GM18526 (cell line): ENCODE results near the gene GRIK4.

ENCODE experiments used
- POLR2A ChIP-seq: IDR thresholded peaks from 3 replicates; pipeline ENCODE4 v1.6.1; 2011; ENCODE audit not compliant: insufficient read length; ENCODE audit errors: extremely low read depth

Gene GRIK4

DNA sequence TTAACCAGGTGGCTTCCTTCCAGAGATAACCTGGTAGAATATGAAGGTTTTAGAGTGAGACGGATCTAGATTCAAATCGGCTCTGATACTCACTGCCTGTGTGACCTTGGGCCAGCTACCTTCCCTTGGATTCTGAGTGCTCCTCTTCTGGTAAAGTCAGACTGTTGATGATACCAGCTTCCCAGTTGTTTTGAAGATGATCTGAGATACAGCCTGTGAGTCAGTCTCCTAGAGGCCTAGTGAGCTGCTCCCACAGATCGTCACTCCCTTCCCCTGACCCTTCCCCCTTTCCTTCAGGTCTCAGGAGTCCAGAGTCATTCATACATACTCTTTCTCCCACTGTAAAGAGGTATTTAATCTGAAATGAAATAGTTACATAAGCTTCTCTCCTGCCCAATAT lies 207.8 kb downstream of the GRIK4 start:
- no peak for TF ChIP-seq POLR2A

DNA sequence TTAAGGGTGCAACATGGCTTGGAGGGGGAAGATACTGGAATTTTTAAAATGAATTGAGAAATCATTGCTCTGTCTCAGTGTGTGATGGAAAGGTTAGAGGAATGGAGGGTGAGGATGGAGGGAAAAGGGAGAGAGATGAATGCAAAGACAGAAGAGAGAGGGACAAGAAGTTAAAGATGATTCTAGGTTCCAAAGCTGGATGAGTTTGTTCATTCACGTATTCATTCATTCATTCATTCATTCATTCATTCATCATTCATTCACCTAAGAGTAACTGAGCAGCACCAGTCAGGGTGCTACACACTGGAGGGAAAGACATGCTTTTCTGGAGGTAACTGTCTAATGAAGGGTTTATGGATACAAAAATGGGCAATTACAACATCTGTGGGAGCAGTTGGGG lies 209.2 kb downstream of the GRIK4 start:
- TF ChIP-seq POLR2A, result no peak

DNA sequence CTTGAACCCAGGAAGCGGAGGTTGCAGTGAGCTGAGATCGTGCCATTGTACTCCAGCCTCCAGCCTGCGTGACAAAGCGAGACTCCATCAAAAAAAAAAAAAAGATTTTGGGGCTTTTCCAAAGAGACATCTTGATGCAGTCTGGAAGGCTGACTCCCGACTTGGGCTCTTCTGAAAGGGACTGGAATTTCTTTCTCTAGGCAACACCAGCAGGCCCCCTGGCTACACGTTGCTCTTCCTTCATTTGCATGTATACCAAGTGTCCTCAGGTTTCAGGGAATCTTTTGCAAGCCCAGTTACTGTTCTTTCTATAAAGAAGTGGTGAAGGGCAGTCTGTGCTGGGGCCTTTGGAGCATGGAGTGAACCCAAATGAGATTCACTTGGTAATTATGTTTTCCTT lies 211.0 kb downstream of the GRIK4 start:
- no peak for TF ChIP-seq POLR2A

DNA sequence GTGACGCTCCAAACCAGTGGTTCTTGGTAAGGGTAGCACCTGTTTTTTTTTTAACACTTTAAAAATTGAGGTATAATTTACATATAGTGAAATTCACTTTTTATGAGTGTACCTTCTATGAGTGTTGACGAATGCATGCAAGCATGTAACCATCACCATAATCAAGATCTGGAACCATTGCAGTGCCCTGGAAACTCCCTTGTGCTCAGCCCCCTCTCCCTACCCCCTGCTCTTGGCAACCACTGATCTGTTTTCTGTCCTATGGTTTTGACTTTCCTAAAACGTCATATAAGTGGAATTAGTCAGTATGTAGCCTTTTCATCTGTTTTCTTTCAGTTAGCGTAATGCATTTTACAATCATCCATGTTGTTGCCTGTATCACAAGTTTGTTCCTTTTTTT lies 212.2 kb downstream of the GRIK4 start:
- TF ChIP-seq POLR2A, result no peak

DNA sequence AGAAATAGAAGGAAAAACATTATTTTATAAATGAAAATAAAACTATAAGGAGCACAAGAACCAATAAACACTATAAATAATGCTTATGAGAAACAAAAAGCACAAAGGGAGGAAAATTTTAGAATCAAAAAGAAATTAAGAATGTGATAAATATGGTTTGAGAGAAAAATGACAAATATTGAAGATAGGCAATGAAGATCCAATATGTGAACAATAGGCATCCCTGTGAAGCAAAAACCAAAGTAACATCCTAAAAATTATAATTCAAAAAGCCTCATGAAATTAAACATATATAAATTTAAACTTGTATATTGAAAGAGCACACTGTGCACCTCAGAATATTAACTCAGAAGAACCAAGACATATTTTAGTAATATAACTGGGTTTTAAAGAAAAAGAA lies 216.2 kb downstream of the GRIK4 start:
- no peak for TF ChIP-seq POLR2A

DNA sequence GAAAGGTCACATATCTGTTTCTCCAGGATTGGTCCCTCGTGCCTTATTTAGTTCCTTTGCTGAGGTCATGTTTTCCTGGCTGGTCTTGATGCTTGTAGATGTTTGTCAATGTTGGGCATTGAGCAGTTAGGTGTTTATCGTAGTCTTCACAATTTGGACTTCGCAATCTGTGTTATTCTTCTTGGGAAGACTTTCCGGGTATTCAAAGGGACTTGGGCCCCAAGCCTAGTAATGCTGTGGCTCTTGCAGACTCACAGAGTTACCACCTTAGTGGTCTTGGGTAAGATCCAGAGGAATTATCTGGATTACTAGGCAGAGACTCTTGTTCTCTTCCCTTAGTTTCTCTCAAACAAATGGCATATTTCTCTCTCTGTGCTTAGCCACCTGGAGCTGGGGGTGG lies 223.5 kb downstream of the GRIK4 start:
- no peak for TF ChIP-seq POLR2A

- no peak for TF ChIP-seq POLR2A
Measured at GRCh38 chr11:120738516-120739046, 227.0 kb downstream of the GRIK4 start.

- TF ChIP-seq POLR2A, result no peak
Measured at GRCh38 chr11:120739780-120740179, 228.2 kb downstream of the GRIK4 start.

DNA sequence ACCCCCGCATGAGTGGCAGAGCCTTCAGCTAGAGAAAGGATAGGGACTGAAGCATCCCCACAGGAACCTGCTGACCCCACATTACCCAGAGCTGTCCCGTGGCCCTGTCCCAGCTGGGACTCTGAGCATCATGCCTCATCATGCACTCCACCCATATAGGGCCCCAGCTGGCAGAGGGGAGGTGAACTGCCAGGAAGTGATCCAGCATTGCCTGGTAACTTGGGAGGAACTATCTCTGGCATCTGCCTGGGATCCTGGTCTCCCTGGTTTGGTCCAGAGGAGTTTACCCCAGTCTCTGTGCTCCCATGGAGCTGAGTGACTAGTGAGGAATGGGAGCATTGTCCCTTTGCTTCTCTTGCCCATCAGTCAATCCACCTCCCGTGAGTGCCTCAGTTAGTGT lies 228.8 kb downstream of the GRIK4 start:
- TF ChIP-seq POLR2A, result no peak

- no peak for TF ChIP-seq POLR2A
Measured at GRCh38 chr11:120744016-120744994, 232.8 kb downstream of the GRIK4 start.

- TF ChIP-seq POLR2A, result no peak
Measured at GRCh38 chr11:120746376-120746775, 234.8 kb downstream of the GRIK4 start.

GRCh38 chr11:120746836-120747609 lies 235.5 kb downstream of the GRIK4 start:
- no peak for TF ChIP-seq POLR2A

DNA sequence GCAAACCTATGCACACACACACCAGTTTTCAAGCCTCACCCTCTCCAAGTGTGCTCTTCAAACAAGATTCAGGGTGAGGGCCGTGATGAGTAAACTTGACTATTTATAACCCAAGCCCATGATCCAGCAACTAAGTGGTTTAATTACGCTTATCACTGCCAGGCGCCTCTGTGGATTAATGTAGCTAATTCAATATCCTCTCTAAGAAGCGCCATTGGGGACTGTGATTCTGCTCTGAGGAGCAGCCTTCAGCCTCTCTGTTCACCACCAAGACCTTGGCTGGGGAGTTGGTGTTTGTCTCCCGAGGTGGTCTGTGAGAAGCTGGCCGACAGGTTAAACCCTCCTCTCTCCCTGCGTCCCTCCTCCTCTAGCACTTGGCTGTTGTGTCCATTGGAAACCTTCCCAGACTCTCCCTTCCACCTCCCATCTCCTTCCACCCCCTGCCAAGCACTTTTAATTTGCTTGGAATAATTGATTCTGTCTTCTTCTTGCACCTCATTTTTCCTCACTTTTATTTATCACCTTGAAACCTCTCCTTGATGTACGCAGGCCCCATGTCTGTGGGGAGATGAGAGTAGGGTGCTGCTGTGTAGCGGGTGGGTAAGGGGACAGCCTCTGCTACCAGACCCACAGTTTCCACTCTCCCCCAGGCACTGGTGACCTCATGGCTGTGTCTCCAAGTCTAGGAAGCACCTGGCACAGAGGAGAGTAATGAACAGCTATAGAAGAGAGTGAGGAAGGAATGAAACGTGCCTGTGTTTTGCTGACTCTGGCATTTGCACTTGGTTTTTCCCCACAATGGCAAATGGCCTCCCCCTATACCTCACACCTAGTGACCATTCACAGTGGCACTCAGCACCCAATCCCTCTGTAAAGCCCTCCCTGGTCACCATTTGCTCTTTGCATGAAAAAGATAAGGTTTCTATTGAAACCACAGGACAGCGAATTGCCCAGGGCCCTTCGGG lies 236.6 kb downstream of the GRIK4 start:
- TF ChIP-seq POLR2A, result no peak

DNA sequence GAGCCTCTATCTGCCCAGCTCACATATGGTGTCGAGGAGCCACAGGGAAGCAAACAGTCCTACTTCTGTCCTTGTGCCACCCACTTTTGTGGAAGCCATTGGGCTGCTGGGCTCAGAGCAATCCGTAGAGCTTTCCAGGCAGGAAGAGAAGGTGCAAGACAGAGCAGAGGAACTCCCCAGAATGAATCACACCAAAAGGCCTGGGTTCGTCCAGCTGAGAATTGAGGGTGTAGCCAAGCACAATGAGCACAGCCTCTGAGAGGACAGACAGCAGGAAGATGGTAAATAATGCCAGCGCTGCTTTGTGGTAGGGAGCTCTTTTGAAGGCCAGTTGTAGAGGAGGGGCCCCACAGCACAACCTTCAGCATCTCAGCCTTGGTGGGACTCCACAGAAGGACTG lies 237.8 kb downstream of the GRIK4 start:
- no peak for TF ChIP-seq POLR2A
